Stimulated activated naive CD8-positive, alpha-beta T cell treated with anti-CD3 and anti-CD28 coated beads, Interleukin-15, Interleukin-2, amounts not matched to agents 100 ng/mL and 50 ng/mL, for 24 hours (primary cell): ENCODE results near the gene UCHL1.

ENCODE experiments used
- H3K27ac Mint-ChIP-seq: one replicate; pipeline ENCODE4 v1.8.0; 2021; ENCODE audit warnings: mild to moderate bottlenecking, mixed read lengths
- H3K27me3 Mint-ChIP-seq: one replicate; pipeline ENCODE4 v1.8.0; 2021; ENCODE audit warnings: mixed read lengths
- H3K36me3 Mint-ChIP-seq: one replicate; pipeline ENCODE4 v1.8.0; 2021; ENCODE audit warnings: low read depth, mixed read lengths
- H3K4me1 Mint-ChIP-seq: one replicate; pipeline ENCODE4 v1.8.0; 2021; ENCODE audit warnings: low read depth, mixed read lengths
- H3K4me3 Mint-ChIP-seq: one replicate; pipeline ENCODE4 v1.8.0; 2021; ENCODE audit warnings: mild to moderate bottlenecking, mixed read lengths
- H3K9me3 Mint-ChIP-seq: one replicate; pipeline ENCODE4 v1.8.0; 2021; ENCODE audit warnings: mixed read lengths

The UCHL1 gene

GRCh38 chr4:41218703-41219102 lies 38.0 kb upstream of the UCHL1 start:
- Mint-ChIP-seq H3K36me3 (no peaks in the 10 kb centered on the region), H3K27me3 (peaks cover 58% of the 10 kb centered on the region), H3K27ac (no peak overlapping the region), H3K4me3 (no peak overlapping the region), H3K4me1 (peaks cover 17% of the 10 kb centered on the region), H3K9me3 (no peaks in the 10 kb centered on the region)

- Mint-ChIP-seq H3K4me3 (no peak overlapping the region), H3K36me3 (no peaks in the 10 kb centered on the region), H3K9me3 (no peaks in the 10 kb centered on the region), H3K4me1 (peaks cover 17% of the 10 kb centered on the region), H3K27me3 (peaks cover 63% of the 10 kb centered on the region), H3K27ac (no peak overlapping the region)
Observed at GRCh38 chr4:41219421-41219950, 37.2 kb upstream of the UCHL1 start.

GRCh38 chr4:41221850-41222645 lies 34.7 kb upstream of the UCHL1 start:
- peaks cover under 1% of the 10 kb centered on the region for H3K4me1 Mint-ChIP-seq
- no peak overlapping the region for H3K4me3 Mint-ChIP-seq
- H3K27me3 Mint-ChIP-seq, result peaks cover 42% of the 10 kb centered on the region
- no peak overlapping the region for H3K27ac Mint-ChIP-seq
- H3K36me3 Mint-ChIP-seq, result no peaks in the 10 kb centered on the region
- no peaks in the 10 kb centered on the region for H3K9me3 Mint-ChIP-seq

GRCh38 chr4:41227902-41228301 lies 28.8 kb upstream of the UCHL1 start:
- Mint-ChIP-seq H3K9me3 (no peaks in the 10 kb centered on the region), H3K4me3 (no peak overlapping the region), H3K4me1 (no peaks in the 10 kb centered on the region), H3K36me3 (no peaks in the 10 kb centered on the region), H3K27me3 (peaks cover 28% of the 10 kb centered on the region), H3K27ac (no peak overlapping the region)

- Mint-ChIP-seq H3K27ac (no peak overlapping the region), H3K9me3 (no peaks in the 10 kb centered on the region), H3K27me3 (peaks cover 19% of the 10 kb centered on the region), H3K36me3 (no peaks in the 10 kb centered on the region), H3K4me3 (no peak overlapping the region), H3K4me1 (no peaks in the 10 kb centered on the region)
Observed at GRCh38 chr4:41232406-41232805, 24.3 kb upstream of the UCHL1 start.

- Mint-ChIP-seq H3K4me1 (no peaks in the 10 kb centered on the region), H3K9me3 (no peaks in the 10 kb centered on the region), H3K4me3 (no peak overlapping the region)
Observed at GRCh38 chr4:41232856-41233255, 23.9 kb upstream of the UCHL1 start.

GRCh38 chr4:41236032-41236431 lies 20.7 kb upstream of the UCHL1 start:
- no peaks in the 10 kb centered on the region for H3K9me3 Mint-ChIP-seq
- H3K4me3 Mint-ChIP-seq, result no peak overlapping the region
- H3K36me3 Mint-ChIP-seq, result no peaks in the 10 kb centered on the region
- no peaks in the 10 kb centered on the region for H3K4me1 Mint-ChIP-seq
- peaks cover 3% of the 10 kb centered on the region for H3K27me3 Mint-ChIP-seq
- H3K27ac Mint-ChIP-seq, result no peak overlapping the region

More at GRCh38 chr4:41232856-41233255, 23.9 kb upstream of the UCHL1 start:
- no peak overlapping the region for H3K27ac Mint-ChIP-seq
- peaks cover 15% of the 10 kb centered on the region for H3K27me3 Mint-ChIP-seq
- no peaks in the 10 kb centered on the region for H3K36me3 Mint-ChIP-seq

GRCh38 chr4:41236508-41236907 lies 20.2 kb upstream of the UCHL1 start:
- no peaks in the 10 kb centered on the region for H3K36me3 Mint-ChIP-seq
- H3K27me3 Mint-ChIP-seq, result no peaks in the 10 kb centered on the region
- no peaks in the 10 kb centered on the region for H3K9me3 Mint-ChIP-seq
- no peaks in the 10 kb centered on the region for H3K4me1 Mint-ChIP-seq
- H3K27ac Mint-ChIP-seq, result no peak overlapping the region
- H3K4me3 Mint-ChIP-seq, result no peak overlapping the region

GRCh38 chr4:41241919-41242318 lies 14.8 kb upstream of the UCHL1 start:
- no peak overlapping the region for H3K27ac Mint-ChIP-seq
- no peaks in the 10 kb centered on the region for H3K9me3 Mint-ChIP-seq
- peaks cover 10% of the 10 kb centered on the region for H3K27me3 Mint-ChIP-seq
- H3K36me3 Mint-ChIP-seq, result no peaks in the 10 kb centered on the region
- H3K4me3 Mint-ChIP-seq, result no peak overlapping the region
- no peaks in the 10 kb centered on the region for H3K4me1 Mint-ChIP-seq

GRCh38 chr4:41245983-41246382 lies 10.7 kb upstream of the UCHL1 start:
- no peaks in the 10 kb centered on the region for H3K36me3 Mint-ChIP-seq
- no peak overlapping the region for H3K27ac Mint-ChIP-seq
- no peak overlapping the region for H3K4me3 Mint-ChIP-seq
- H3K27me3 Mint-ChIP-seq, result peaks cover 14% of the 10 kb centered on the region
- H3K9me3 Mint-ChIP-seq, result peaks cover 4% of the 10 kb centered on the region
- H3K4me1 Mint-ChIP-seq, result no peaks in the 10 kb centered on the region

GRCh38 chr4:41256131-41256739 lies 493 bp upstream of the UCHL1 start:
- peaks cover 3% of the 10 kb centered on the region for H3K9me3 Mint-ChIP-seq
- peaks cover 59% of the 10 kb centered on the region for H3K27me3 Mint-ChIP-seq
- H3K4me3 Mint-ChIP-seq, result no peak overlapping the region
- peaks cover 9% of the 10 kb centered on the region for H3K4me1 Mint-ChIP-seq
- H3K36me3 Mint-ChIP-seq, result no peaks in the 10 kb centered on the region
- no peak overlapping the region for H3K27ac Mint-ChIP-seq

GRCh38 chr4:41257257-41257901 lies 651 bp downstream of the UCHL1 start:
- peaks cover 52% of the 10 kb centered on the region for H3K27me3 Mint-ChIP-seq
- H3K36me3 Mint-ChIP-seq, result no peaks in the 10 kb centered on the region
- H3K4me3 Mint-ChIP-seq, result peak overlapping the region; percentile 71
- H3K4me1 Mint-ChIP-seq, result peaks cover 9% of the 10 kb centered on the region
- no peaks in the 10 kb centered on the region for H3K9me3 Mint-ChIP-seq
- H3K27ac Mint-ChIP-seq, result no peak overlapping the region

- peaks cover 49% of the 10 kb centered on the region for H3K27me3 Mint-ChIP-seq
- peak overlapping the region; percentile 71 for H3K4me3 Mint-ChIP-seq
- H3K36me3 Mint-ChIP-seq, result no peaks in the 10 kb centered on the region
- H3K4me1 Mint-ChIP-seq, result peaks cover 9% of the 10 kb centered on the region
- no peak overlapping the region for H3K27ac Mint-ChIP-seq
- H3K9me3 Mint-ChIP-seq, result no peaks in the 10 kb centered on the region
Observed at GRCh38 chr4:41257906-41258305, 1.2 kb downstream of the UCHL1 start.

GRCh38 chr4:41258783-41259182 lies 2.1 kb downstream of the UCHL1 start:
- Mint-ChIP-seq H3K4me1 (peaks cover 9% of the 10 kb centered on the region), H3K9me3 (no peaks in the 10 kb centered on the region), H3K27ac (no peak overlapping the region), H3K27me3 (peaks cover 43% of the 10 kb centered on the region), H3K4me3 (no peak overlapping the region), H3K36me3 (no peaks in the 10 kb centered on the region)

- Mint-ChIP-seq H3K4me1 (peaks cover 9% of the 10 kb centered on the region), H3K27me3 (peaks cover 36% of the 10 kb centered on the region), H3K4me3 (no peak overlapping the region), H3K9me3 (no peaks in the 10 kb centered on the region), H3K36me3 (no peaks in the 10 kb centered on the region), H3K27ac (no peak overlapping the region)
Observed at GRCh38 chr4:41260116-41260733, 3.5 kb downstream of the UCHL1 start.
